GM06990 (cell line): ENCODE measurements around the gene MFRP.
A peak's percentile ranks its signal among the peaks of the same experiment; 100 is the strongest.

Experiments used
- DNase-seq: peaks from one replicate; pipeline ENCODE4 v3.0.0-alpha.2; 2011; ENCODE audit not compliant: insufficient read length; ENCODE audit errors: extremely low read depth
- H3K27me3 ChIP-seq: replicated peaks from 2 replicates; pipeline ENCODE4 v1.6.0; 2011; ENCODE audit warnings: low read length; ENCODE audit not compliant: control insufficient read depth, insufficient read depth
- H3K36me3 ChIP-seq: 2 replicates; pipeline ENCODE4 v1.5.1; 2011; ENCODE audit warnings: low read length; ENCODE audit not compliant: control insufficient read depth, insufficient read depth
- H3K4me3 ChIP-seq: replicated peaks from 2 replicates; pipeline ENCODE4 v1.5.1; 2011; ENCODE audit warnings: low read depth, mild to moderate bottlenecking, control low read depth, low read length
- CTCF ChIP-seq: IDR thresholded peaks from 2 replicates; pipeline ENCODE4 v1.5.1; 2011; ENCODE audit warnings: low read length, control low read depth, mild to moderate bottlenecking, inconsistent platforms; ENCODE audit not compliant: insufficient read depth, poor library complexity, severe bottlenecking

The MFRP gene

GRCh38 chr11:119382101-119382500, 35.6 kb upstream of the MFRP start:
- DNase-seq = no peak
- peak overlapping the region; percentile 65 for H3K4me3 ChIP-seq
- no peak for TF ChIP-seq CTCF
- H3K27me3 ChIP-seq = no peaks in the 10 kb centered on the region; the same call in none of the 2 replicates
- H3K36me3 ChIP-seq = no peaks in the 10 kb centered on the region

- Histone ChIP-seq H3K36me3 (no peaks in the 10 kb centered on the region), H3K4me3 (peak within 1 kb of the TSS; percentile 65), H3K27me3 (no peaks in the 10 kb centered on the region; the same call in none of the 2 replicates)
- peak; percentile 92 for DNase-seq
- peak; percentile 94 for TF ChIP-seq CTCF
These were observed 34.9 kb upstream of the MFRP start, which contains the start of gene USP2 for GRCh38 chr11:119381181-119381988. Gene USP2 (minus strand): TSS chr11:119381690. CDS start chr11:119373480, 8,210 bp downstream.

- Histone ChIP-seq H3K4me3 (no peak overlapping the region), H3K27me3 (no peaks in the 10 kb centered on the region; the same call in none of the 2 replicates), H3K36me3 (no peaks in the 10 kb centered on the region)
- DNase-seq = no peak
- TF ChIP-seq CTCF = no peak
These were observed 34.3 kb upstream of the MFRP start for GRCh38 chr11:119380827-119381180.

GRCh38 chr11:119380160-119380826, 33.8 kb upstream of the MFRP start:
- no peak overlapping the region for H3K4me3 ChIP-seq
- no peak for DNase-seq
- H3K36me3 ChIP-seq = no peaks in the 10 kb centered on the region
- no peak for TF ChIP-seq CTCF
- H3K27me3 ChIP-seq = no peaks in the 10 kb centered on the region; the same call in none of the 2 replicates

GRCh38 chr11:119378851-119379465, 32.5 kb upstream of the MFRP start:
- no peak for TF ChIP-seq CTCF
- Histone ChIP-seq H3K27me3 (no peaks in the 10 kb centered on the region; the same call in none of the 2 replicates), H3K36me3 (no peaks in the 10 kb centered on the region), H3K4me3 (no peak overlapping the region)
- DNase-seq = no peak
